ENCODE data around the gene B3GNT7. TPM values are rescaled to one million over a fixed set of nuclear protein-coding genes. Genes with fewer than 3 reads are reported as not detected.
A peak's percentile ranks its signal among the peaks of the same experiment; 100 is the strongest.

B3GNT7 gene
- total and polyA plus RNA-seq, 2 of the 4 experiments (the other 2 are of a cell fraction) = under 0.01 to 0.03 TPM

- Histone ChIP-seq H3K9ac (ENCODE audit: low read depth, low read length) (no peak overlapping the region), H3K4me3 (ENCODE audit: insufficient read depth, low read depth, low read length) (no peak overlapping the region), H4K8ac (ENCODE audit: low read depth in 2 of 2, low read length in 2 of 2) (no peak overlapping the region), H3K9me1 (ENCODE audit: insufficient read depth, low read length) (no peaks in the 10 kb centered on the region), H2BK15ac (ENCODE audit: low read depth, low read length) (no peak overlapping the region), H2AK5ac (ENCODE audit: low read depth, low read length) (no peak overlapping the region), H2BK5ac (ENCODE audit: low read depth, low read length, poor library complexity, severe bottlenecking) (no peak overlapping the region), H3K56ac (ENCODE audit: extremely low read depth, insufficient read depth, low read length) (no peak overlapping the region), H3K23ac (ENCODE audit: low read depth, low read length) (no peak overlapping the region), H3K9me3 (ENCODE audit: control insufficient read depth, insufficient read depth, low read length) (no peaks in the 10 kb centered on the region), H2BK20ac (ENCODE audit: low read depth, low read length) (no peak overlapping the region), H3K4ac (ENCODE audit: low read depth, low read length) (0 out of 2 replicates have a peak overlapping the region, but pooled peaks have one; percentile 5), H4K5ac (ENCODE audit: low read depth, low read length) (no peak overlapping the region), H3K14ac (replicated peaks; ENCODE audit: low read depth, low read length) (no peak overlapping the region), H3K4me1 (ENCODE audit: control insufficient read depth, insufficient read depth, low read length) (no peaks in the 10 kb centered on the region), H4K20me1 (ENCODE audit: insufficient read depth, low read length) (no peaks in the 10 kb centered on the region), H3K79me1 (ENCODE audit: low read depth in 1 of 2, low read length in 2 of 2) (no peaks in the 10 kb centered on the region), H3K18ac (ENCODE audit: low read depth, low read length) (no peak overlapping the region), H3K4me2 (ENCODE audit: low read depth, low read length) (no peak overlapping the region), H2BK120ac (ENCODE audit: low read depth, low read length) (no peak overlapping the region), H3K27ac (ENCODE audit: insufficient read depth, low read length) (no peak overlapping the region), H4K91ac (ENCODE audit: insufficient read depth, low read depth, low read length) (no peak overlapping the region), H3K36me3 (ENCODE audit: control insufficient read depth, insufficient read depth, low read length) (no peaks in the 10 kb centered on the region), H3K27me3 (ENCODE audit: control insufficient read depth, insufficient read depth, low read length) (peaks cover 2% of the 10 kb centered on the region; the same call in 1 of the 2 replicates), H2AFZ (replicated peaks; ENCODE audit: low read length, poor library complexity) (peak overlapping the region; percentile 23), H2AK9ac (replicated peaks; ENCODE audit: low read depth, low read length, poor library complexity) (no peak overlapping the region)
- CTCF ChIA-PET = no interaction called here
- intact Hi-C loops (cut with micrococcal nuclease) = no loop called here
- no TSS peak for BruUV-seq (replicated peaks)
- ATAC-seq (ENCODE audit: low read depth) = no peak
- TF ChIP-seq CHD1 (IDR thresholded peaks at IDR 0.05; ENCODE audit: low read depth, low read length) (no peak), MXI1 (IDR thresholded peaks at IDR 0.05; ENCODE audit: borderline replicate concordance, low read depth, low read length) (no peak)
- dilution Hi-C loops (cut with HindIII; ENCODE audit: low sequenced_read_pairs, unreplicated experiment) = no loop called here
- 86% methylated on average over 4 of the region's 13 CpGs; no CpG with 5 or more reads in 1 of the 2 experiments for WGBS, 2 experiments (ENCODE audit: extremely low coverage in 2 of 2, insufficient read length in 1 of 2)
- in situ Hi-C loops (cut with MboI; ENCODE audit: low sequenced_read_pairs) = no loop called here
- POLR2A ChIA-PET (ENCODE audit: unreplicated experiment) = no interaction called here
- no peak for DNase-seq
Measured at GRCh38 chr2:231378026-231378722, 17.3 kb upstream of the B3GNT7 start.

All from IMR-90 (cell line).